Measurements from ENCODE around the gene IGSF9B.

GRCh38 chr11:133985981-133986944 is 29.5 kb upstream of the IGSF9B start:
- TF ChIP-seq, protein P1, sequence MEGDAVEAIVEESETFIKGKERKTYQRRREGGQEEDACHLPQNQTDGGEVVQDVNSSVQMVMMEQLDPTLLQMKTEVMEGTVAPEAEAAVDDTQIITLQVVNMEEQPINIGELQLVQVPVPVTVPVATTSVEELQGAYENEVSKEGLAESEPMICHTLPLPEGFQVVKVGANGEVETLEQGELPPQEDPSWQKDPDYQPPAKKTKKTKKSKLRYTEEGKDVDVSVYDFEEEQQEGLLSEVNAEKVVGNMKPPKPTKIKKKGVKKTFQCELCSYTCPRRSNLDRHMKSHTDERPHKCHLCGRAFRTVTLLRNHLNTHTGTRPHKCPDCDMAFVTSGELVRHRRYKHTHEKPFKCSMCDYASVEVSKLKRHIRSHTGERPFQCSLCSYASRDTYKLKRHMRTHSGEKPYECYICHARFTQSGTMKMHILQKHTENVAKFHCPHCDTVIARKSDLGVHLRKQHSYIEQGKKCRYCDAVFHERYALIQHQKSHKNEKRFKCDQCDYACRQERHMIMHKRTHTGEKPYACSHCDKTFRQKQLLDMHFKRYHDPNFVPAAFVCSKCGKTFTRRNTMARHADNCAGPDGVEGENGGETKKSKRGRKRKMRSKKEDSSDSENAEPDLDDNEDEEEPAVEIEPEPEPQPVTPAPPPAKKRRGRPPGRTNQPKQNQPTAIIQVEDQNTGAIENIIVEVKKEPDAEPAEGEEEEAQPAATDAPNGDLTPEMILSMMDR (IDR thresholded peaks at IDR 0.05), result no peak
- TF ChIP-seq POLR2AphosphoS5 (IDR thresholded peaks at IDR 0.05), result no peak

Data from prostate gland (tissue), 2 donors.